ENCODE data around the gene FAM107B. TPM values are rescaled to one million over a fixed set of nuclear protein-coding genes. Genes with fewer than 3 reads are reported as not detected.

FAM107B gene
- total RNA-seq, 2 experiments from 2014 or later: 105 to 129 TPM

DNA sequence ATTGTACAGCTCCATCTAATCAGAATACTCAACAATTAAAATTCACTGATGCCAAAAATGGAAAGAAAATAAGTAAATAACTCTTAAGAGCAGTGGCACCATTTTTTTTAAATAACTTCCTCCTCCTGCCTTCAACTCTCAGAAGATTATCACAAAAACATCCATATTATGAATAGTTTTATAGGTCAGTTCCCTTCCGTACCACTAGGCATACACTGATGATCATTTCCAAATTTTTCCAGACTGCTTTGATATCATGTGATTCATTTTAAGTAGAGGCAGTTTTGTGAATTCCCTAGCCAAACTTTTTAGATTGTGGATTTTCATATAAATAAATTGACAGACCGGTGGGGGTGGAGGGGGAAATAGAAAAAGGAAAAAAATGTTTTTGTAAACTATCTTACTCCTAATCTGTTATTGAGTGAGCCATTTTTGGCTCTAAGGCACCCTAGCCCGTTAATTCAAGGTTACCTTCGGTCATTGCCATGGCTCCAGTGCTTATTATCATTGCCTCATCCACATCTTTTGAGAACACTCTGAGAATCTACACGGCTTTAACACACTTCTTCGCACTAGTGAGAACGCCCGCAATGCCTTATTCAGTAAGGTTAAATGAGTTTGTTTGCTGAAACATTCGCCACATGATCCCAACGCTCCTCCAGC, 1.0 kb downstream of the FAM107B start:
- intact Hi-C loops (cut with micrococcal nuclease): no loop called here
- H3K4me1 Mint-ChIP-seq (ENCODE audit: low read depth): no peaks in the 10 kb centered on the region
- H3K9me3 Mint-ChIP-seq: no peaks in the 10 kb centered on the region
- no peaks in the 10 kb centered on the region for H3K36me3 Mint-ChIP-seq (ENCODE audit: low read depth)
- H3K27ac Mint-ChIP-seq: no peak overlapping the region
- DNase-seq: no peak
- H3K27me3 Mint-ChIP-seq (ENCODE audit: low read depth): no peaks in the 10 kb centered on the region
- CTCF ChIA-PET: no interaction called here
- no peak overlapping the region for H3K4me3 Mint-ChIP-seq

DNA sequence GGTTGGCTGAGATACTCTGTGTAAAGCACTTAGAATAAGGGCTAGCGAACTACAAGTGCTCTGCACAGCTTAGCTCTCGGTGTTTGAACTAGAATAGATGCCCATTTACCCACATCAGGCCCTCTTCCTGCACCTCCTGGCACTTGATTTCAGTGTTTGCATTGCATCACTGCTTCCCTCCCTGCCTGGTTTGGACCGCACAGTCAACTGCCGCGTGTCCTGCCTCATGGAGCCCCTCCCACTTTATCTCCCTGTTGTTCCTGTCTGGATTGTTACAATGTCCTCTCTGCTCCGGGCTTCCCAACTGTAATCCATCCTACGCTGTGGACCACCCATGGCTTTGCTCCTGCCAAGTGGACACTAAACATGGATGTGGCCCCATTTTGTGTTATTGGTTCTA, 2.3 kb downstream of the FAM107B start:
- H3K36me3 Mint-ChIP-seq (ENCODE audit: low read depth): no peaks in the 10 kb centered on the region
- CTCF ChIA-PET: no interaction called here
- intact Hi-C loops (cut with micrococcal nuclease): no loop called here
- H3K9me3 Mint-ChIP-seq: no peaks in the 10 kb centered on the region
- no peaks in the 10 kb centered on the region for H3K27me3 Mint-ChIP-seq (ENCODE audit: low read depth)
- H3K4me3 Mint-ChIP-seq: no peak overlapping the region
- H3K27ac Mint-ChIP-seq: no peak overlapping the region
- DNase-seq: no peak
- no peaks in the 10 kb centered on the region for H3K4me1 Mint-ChIP-seq (ENCODE audit: low read depth)

DNA sequence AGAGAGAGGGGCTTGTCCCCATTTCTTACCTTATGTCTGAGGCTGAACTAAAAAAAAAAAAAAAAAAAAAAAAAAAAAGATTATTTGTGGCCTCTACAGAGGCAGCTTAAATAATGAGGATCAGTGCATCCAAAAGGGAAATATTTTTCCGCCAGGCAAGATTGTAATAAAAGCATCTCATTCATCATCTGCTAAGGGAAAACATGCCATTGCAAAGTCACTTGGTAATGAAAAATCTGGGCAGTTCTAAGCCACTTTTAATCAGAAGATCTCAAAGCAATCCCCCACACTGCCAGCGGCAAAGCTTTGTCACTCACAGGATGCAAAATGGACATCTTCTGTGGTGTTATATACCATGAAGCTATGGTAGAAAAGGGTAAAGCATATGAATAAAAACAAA, 3.8 kb downstream of the FAM107B start:
- DNase-seq: no peak
- Mint-ChIP-seq H3K4me1 (ENCODE audit: low read depth) (no peaks in the 10 kb centered on the region), H3K27me3 (ENCODE audit: low read depth) (no peaks in the 10 kb centered on the region), H3K36me3 (ENCODE audit: low read depth) (no peaks in the 10 kb centered on the region), H3K27ac (no peak overlapping the region), H3K9me3 (no peaks in the 10 kb centered on the region), H3K4me3 (no peak overlapping the region)
- CTCF ChIA-PET: no interaction called here
- intact Hi-C loops (cut with micrococcal nuclease): no loop called here

DNA sequence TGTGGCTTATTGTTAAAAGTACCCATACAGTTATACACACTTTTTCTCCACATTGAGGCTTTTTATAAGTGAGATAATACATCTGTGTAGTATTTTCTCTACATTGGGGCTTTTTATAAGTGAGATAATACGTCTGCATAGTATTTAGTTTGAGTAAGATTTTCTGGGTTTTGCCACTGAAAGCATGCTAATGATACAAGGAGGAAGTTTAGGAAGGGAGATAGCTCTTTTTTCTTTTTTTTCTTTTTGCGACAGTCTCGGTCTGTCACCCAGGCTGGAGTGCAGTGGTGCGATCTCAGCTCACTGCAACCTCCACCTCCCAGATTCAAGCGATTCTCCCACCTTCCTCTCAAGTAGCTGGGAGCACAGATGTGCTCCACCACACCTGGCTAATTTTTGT, 13.3 kb downstream of the FAM107B start:
- Mint-ChIP-seq H3K9me3 (no peaks in the 10 kb centered on the region), H3K27ac (no peak overlapping the region), H3K4me1 (ENCODE audit: low read depth) (peaks cover 8% of the 10 kb centered on the region), H3K4me3 (no peak overlapping the region), H3K36me3 (ENCODE audit: low read depth) (no peaks in the 10 kb centered on the region), H3K27me3 (ENCODE audit: low read depth) (no peaks in the 10 kb centered on the region)
- CTCF ChIA-PET: no interaction called here
- intact Hi-C loops (cut with micrococcal nuclease): no loop called here
- DNase-seq: no peak

DNA sequence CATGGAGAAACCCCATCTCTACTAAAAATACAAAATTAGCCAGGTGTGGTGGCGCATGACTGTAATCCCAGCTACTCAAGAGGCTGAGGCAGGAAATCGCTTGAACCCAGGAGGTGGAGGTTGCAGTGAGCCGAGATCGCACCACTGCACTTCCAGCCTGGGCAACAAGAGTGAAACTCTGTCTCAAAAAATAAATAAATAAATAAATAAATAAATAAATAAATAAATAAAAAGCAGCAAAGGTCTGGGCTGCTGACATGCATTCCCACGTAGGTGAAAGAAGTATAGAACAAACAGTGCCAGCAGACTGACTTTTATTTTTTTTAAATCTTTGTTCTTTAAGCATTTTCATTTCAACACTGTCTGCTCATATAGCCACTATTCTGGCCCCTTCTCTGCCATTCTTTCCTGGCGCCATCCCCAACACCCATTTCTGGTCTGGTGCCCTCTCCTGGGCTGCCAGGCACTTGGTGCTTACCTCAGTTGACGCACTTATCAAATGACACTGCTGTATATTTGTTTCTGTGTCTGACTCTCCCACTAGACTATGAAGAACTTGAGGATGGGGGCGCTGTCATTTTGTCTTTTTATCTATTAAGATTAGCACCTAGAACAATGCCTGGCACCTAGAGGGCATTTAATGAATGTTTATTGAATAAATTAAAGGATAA, 15.6 kb downstream of the FAM107B start:
- intact Hi-C loops (cut with micrococcal nuclease): no loop called here
- H3K9me3 Mint-ChIP-seq: no peaks in the 10 kb centered on the region
- DNase-seq: peak; percentile 30
- CTCF ChIA-PET: interaction anchor here (0.7 kb wide), 1 partner anchor 588 kb away, joined by 3 read pairs; no protein-coding TSS in a partner anchor
- H3K27me3 Mint-ChIP-seq (ENCODE audit: low read depth): no peaks in the 10 kb centered on the region
- H3K4me1 Mint-ChIP-seq (ENCODE audit: low read depth): peaks cover 8% of the 10 kb centered on the region
- H3K4me3 Mint-ChIP-seq: no peak overlapping the region
- no peak overlapping the region for H3K27ac Mint-ChIP-seq
- H3K36me3 Mint-ChIP-seq (ENCODE audit: low read depth): no peaks in the 10 kb centered on the region

DNA sequence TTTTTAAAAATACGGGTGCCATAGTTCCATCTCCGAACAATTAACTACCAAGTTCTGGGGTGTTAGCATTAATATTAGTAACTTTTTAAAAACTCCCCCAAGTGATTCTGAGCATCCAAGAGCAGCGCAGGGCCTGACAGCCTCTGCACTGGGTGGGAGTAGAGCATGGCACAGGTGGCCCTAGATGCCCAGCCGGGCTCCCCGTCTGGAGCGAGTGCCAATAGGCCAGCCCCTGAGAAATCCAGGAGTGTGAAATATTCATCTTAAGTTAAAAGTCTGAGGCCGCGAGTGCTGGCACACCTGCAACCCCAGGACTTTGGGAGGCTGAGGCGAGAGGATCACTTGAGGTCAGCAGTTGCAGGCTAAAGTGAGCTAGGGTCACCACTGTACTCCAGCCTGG, 16.2 kb downstream of the FAM107B start:
- H3K4me3 Mint-ChIP-seq: no peak overlapping the region
- no peaks in the 10 kb centered on the region for H3K9me3 Mint-ChIP-seq
- no peaks in the 10 kb centered on the region for H3K36me3 Mint-ChIP-seq (ENCODE audit: low read depth)
- DNase-seq: no peak
- peaks cover 8% of the 10 kb centered on the region for H3K4me1 Mint-ChIP-seq (ENCODE audit: low read depth)
- no peaks in the 10 kb centered on the region for H3K27me3 Mint-ChIP-seq (ENCODE audit: low read depth)
- intact Hi-C loops (cut with micrococcal nuclease): no loop called here
- H3K27ac Mint-ChIP-seq: no peak overlapping the region
- CTCF ChIA-PET: interaction anchor here (0.7 to 1.0 kb wide), 2 partner anchors 259 to 589 kb away, joined by 3 read pairs; no protein-coding TSS in a partner anchor

DNA sequence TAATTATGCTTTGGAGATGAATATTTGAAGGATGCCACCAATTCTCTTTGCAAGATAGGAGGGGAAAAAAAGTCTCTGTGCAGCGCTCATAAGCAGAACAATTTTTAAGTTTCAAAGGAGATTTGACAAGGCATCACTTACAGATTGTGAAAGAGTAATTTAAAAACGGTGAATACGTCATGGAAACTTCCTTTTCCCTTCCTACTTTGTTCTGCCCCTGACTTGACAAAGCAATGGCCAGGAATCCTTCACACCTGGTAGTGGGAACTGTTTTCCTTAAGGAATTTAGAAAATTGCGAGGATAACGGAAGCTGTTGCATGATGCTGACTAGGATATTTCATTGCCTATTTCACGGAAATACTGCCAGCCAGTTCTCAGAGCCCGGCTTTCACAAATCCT, 16.7 kb downstream of the FAM107B start:
- Mint-ChIP-seq H3K4me1 (ENCODE audit: low read depth) (peaks cover 10% of the 10 kb centered on the region), H3K27ac (no peak overlapping the region), H3K27me3 (ENCODE audit: low read depth) (no peaks in the 10 kb centered on the region), H3K9me3 (no peaks in the 10 kb centered on the region), H3K36me3 (ENCODE audit: low read depth) (no peaks in the 10 kb centered on the region), H3K4me3 (no peak overlapping the region)
- intact Hi-C loops (cut with micrococcal nuclease): no loop called here
- no peak for DNase-seq
- CTCF ChIA-PET: interaction anchor here (1.0 kb wide), 1 partner anchor 258 kb away, joined by 3 read pairs; no protein-coding TSS in a partner anchor

DNA sequence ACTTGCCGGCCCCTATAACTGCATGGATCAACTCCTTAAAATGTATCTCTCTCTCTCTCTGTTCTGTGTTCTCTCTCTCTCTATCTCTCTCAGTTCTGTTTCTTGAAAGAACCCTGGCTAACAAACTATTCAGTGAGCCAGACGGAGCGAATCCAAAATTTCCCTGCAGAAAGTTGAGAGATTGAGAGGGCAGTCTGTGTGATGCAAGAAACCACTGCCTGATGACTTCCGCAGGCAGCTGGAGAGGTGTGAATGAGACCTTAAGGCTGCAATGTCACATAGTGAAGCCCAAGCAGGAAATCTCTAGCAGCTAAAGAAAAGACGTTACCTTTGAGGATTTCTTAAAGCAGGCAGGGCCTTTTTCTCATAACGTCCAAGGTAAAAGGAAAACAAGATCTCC, 17.3 kb downstream of the FAM107B start:
- H3K27ac Mint-ChIP-seq: no peak overlapping the region
- intact Hi-C loops (cut with micrococcal nuclease): no loop called here
- H3K4me3 Mint-ChIP-seq: no peak overlapping the region

DNA sequence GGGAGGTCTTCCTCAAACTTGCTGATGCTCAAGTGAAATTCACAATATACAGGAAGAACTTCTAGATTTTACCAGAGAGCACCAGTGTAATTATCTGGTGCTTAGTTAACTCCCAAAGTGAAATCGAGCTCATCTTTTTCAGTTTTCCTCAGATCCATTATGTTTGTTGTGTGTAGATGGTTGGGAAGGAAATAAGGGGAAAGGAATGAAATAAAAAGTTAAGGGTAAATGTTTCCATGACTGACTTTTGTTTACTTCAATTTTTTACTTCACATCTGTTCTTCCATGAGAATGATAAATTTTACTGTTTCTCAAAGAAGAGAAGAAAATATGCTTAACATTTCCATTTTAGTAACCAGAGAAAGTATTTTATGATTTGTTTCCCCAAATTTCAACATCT, 21.3 kb downstream of the FAM107B start:
- intact Hi-C loops (cut with micrococcal nuclease): no loop called here
- H3K4me1 Mint-ChIP-seq (ENCODE audit: low read depth): peaks cover 10% of the 10 kb centered on the region
- no peak for DNase-seq
- H3K9me3 Mint-ChIP-seq: no peaks in the 10 kb centered on the region
- no peak overlapping the region for H3K27ac Mint-ChIP-seq
- no peaks in the 10 kb centered on the region for H3K27me3 Mint-ChIP-seq (ENCODE audit: low read depth)
- H3K36me3 Mint-ChIP-seq (ENCODE audit: low read depth): no peaks in the 10 kb centered on the region
- CTCF ChIA-PET: interaction anchor here (0.6 to 0.7 kb wide), 2 partner anchors 9 to 255 kb away, joined by 3 to 4 read pairs; no protein-coding TSS in a partner anchor
- no peak overlapping the region for H3K4me3 Mint-ChIP-seq

More for the DNA sequence above, 17.3 kb downstream of the FAM107B start:
- H3K9me3 Mint-ChIP-seq: no peaks in the 10 kb centered on the region
- no peaks in the 10 kb centered on the region for H3K27me3 Mint-ChIP-seq (ENCODE audit: low read depth)
- DNase-seq: peak; percentile 18
- CTCF ChIA-PET: no interaction called here
- peaks cover 10% of the 10 kb centered on the region for H3K4me1 Mint-ChIP-seq (ENCODE audit: low read depth)
- H3K36me3 Mint-ChIP-seq (ENCODE audit: low read depth): no peaks in the 10 kb centered on the region

DNA sequence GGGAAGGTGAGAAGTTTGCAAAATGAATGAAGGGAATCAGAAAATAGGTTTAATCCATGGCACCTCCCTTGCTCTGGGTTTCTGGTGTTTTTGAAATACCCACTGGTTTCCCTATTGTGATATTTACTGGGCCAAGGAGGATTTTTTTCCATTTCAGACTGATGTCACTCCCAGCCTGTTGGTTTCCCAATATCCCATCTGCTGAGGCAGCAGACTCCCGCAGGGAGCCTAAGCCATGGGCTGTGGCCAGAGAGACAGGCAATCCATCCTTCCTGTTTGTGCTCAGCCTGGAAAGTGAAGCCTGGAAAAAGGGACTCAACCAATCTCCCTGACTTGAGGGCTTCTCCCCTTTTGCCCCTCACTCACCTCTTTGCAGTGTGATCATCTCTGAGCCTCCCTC, 22.8 kb downstream of the FAM107B start:
- DNase-seq: no peak
- H3K4me1 Mint-ChIP-seq (ENCODE audit: low read depth): peaks cover 2% of the 10 kb centered on the region
- H3K9me3 Mint-ChIP-seq: peaks cover under 1% of the 10 kb centered on the region
- CTCF ChIA-PET: no interaction called here
- H3K36me3 Mint-ChIP-seq (ENCODE audit: low read depth): no peaks in the 10 kb centered on the region
- intact Hi-C loops (cut with micrococcal nuclease): no loop called here
- H3K27ac Mint-ChIP-seq: no peak overlapping the region
- H3K4me3 Mint-ChIP-seq: no peak overlapping the region
- H3K27me3 Mint-ChIP-seq (ENCODE audit: low read depth): no peaks in the 10 kb centered on the region

DNA sequence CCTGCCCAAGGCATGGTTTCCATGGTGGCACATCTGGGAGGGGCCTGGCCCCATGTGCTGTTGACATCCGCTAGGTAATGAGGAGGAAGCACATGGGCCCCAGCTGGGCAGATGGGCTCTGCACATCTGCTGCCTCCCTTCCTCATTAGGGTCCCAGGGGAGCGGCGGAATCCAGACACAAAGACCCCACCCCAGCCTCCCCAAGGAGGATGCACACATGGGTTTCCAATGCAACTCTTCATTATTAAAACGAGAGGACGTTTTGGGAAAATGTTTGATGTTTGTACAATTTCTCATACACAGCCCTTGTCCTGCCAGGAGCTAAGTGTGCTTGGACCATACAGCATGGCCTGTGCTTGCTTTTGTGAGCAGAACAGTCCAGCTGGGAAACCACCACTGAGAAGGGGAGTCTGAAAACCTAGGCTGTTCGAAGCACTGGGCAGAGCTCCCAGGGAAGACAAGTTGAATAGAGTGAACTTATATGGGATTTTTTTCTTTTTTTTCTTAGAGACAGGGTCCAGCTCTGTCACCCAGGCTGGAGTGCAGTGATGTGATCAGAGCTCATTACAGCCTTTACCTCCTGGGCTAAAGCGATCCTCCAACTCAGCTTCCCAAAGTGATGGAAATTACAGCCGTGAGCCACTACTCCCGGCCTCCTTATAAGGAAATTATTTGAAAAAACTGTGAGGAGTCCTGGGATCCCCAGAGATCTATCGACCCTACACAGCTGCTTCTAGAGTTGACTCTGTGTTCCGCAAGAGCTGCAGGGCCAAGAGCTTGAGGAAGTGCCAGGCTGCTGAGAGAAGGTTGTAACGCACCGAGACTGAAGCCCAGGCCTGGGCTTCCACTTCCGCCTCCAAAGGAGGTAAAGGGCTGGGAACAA, 23.4 kb downstream of the FAM107B start:
- no peak for DNase-seq
- peaks cover 5% of the 10 kb centered on the region for H3K9me3 Mint-ChIP-seq
- CTCF ChIA-PET: interaction anchor here (1.5 kb wide), 1 partner anchor 11 kb away, joined by 4 read pairs; no protein-coding TSS in a partner anchor
- H3K27ac Mint-ChIP-seq: no peak overlapping the region
- peaks cover 2% of the 10 kb centered on the region for H3K4me1 Mint-ChIP-seq (ENCODE audit: low read depth)
- H3K36me3 Mint-ChIP-seq (ENCODE audit: low read depth): no peaks in the 10 kb centered on the region
- intact Hi-C loops (cut with micrococcal nuclease): no loop called here
- H3K27me3 Mint-ChIP-seq (ENCODE audit: low read depth): no peaks in the 10 kb centered on the region
- H3K4me3 Mint-ChIP-seq: no peak overlapping the region

DNA sequence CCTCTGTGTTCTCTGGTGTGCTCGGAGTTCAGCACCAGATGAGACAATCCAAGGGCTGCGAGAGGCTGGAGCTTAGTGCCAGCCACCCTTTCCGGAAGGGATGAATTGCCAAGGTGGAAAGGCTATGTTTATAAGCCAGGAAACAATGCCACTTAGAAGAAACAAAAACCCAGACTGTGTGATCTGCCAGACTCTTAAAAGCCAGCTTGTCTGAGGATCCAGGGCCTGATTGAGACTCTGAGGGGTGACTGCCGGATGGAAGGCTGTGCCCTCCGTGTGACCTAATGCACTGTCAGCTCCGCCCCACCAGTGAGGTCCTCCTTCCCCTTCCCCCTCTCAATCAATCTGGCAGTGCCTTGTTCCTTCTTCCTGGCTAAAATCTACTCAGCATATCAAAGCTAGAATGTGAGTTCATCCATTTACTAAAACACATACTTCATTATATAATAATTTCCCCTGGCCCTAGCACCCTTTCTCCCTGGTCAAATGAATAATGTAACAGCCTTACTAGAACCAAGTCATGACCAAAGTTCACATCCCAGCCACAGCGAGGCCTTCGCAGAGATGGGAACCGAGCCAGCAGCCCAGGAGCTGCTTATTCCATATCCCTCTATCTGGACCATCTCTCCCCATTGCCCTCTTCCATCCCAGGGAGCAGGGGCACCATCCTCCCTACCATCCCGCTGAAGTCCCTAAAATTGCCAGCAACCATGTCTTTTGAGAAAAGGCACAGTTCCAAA, 25.5 kb downstream of the FAM107B start:
- CTCF ChIA-PET: no interaction called here
- no peaks in the 10 kb centered on the region for H3K27me3 Mint-ChIP-seq (ENCODE audit: low read depth)

More for the DNA sequence above, 25.5 kb downstream of the FAM107B start:
- Mint-ChIP-seq H3K9me3 (peaks cover 5% of the 10 kb centered on the region), H3K4me1 (ENCODE audit: low read depth) (peaks cover 3% of the 10 kb centered on the region), H3K27ac (no peak overlapping the region), H3K4me3 (no peak overlapping the region), H3K36me3 (ENCODE audit: low read depth) (no peaks in the 10 kb centered on the region)
- intact Hi-C loops (cut with micrococcal nuclease): no loop called here
- no peak for DNase-seq
